Measurements from ENCODE around the gene UBAC2.

UBAC2 gene

DNA sequence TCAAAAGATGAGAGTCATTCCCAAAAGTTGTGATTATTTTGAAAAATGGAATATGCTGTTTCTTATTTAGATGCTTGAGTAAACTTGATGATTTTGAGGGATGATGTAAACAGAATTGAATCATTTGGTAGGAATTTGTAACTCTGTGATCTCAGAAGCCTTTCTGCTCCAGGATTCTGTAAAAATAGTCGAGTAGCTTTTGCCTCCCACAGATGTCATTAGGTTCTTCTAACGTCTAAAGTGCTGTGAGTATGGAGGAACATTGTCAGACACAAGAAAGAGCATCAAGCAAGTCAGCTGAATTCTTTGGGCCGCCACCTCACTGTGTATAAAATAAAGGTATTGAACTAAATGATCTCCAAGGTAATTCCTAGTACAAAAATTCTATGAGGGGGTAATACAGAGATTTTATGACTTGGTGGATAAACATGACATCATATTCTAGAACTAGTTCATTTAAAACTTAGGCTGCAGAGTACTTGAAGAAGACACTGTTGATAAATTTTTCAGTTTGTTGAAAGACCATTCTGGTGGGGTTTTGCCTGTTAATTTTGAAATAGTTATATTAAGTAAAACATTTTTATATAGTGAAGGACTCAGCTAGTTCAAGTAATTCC is 107.9 kb downstream of the UBAC2 start:
- Histone ChIP-seq H3K27me3 (replicated peaks in 2 of 5; ENCODE audit: control insufficient read depth in 4 of 5, insufficient read depth in 5 of 5, low read length in 4 of 5) (no peaks in the 10 kb centered on the region), H3K36me3 (ENCODE audit: control insufficient read depth in 4 of 4, insufficient read depth in 4 of 4, low read length in 3 of 4) (peaks cover 0 to 17% (median 3%) of the 10 kb centered on the region in 4 experiments), H3K9me3 (ENCODE audit: control extremely low read depth in 1 of 5, control insufficient read depth in 4 of 5, insufficient read depth in 2 of 5, low read depth in 1 of 5, low read length in 4 of 5) (no peaks in the 10 kb centered on the region), H3K4me1 (ENCODE audit: control extremely low read depth in 1 of 4, control insufficient read depth in 4 of 4, insufficient read depth in 4 of 4, low read length in 3 of 4) (peaks cover 5 to 69% (median 45%) of the 10 kb centered on the region in 4 experiments), H3K27ac (ENCODE audit: insufficient read depth in 1 of 2, low read depth in 1 of 2, low read length in 2 of 2, poor library complexity in 1 of 2, severe bottlenecking in 2 of 2) (peak overlapping the region in 1 of 2 experiments; percentile 83), H3K4me3 (ENCODE audit: control insufficient read depth in 1 of 7, extremely low read depth in 1 of 7, insufficient read depth in 4 of 7, low read depth in 2 of 7, low read length in 6 of 7) (no peak overlapping the region)
- 100% methylated on average over 2 of the region's 3 CpGs for WGBS (ENCODE audit: insufficient coverage)
- CTCF ChIA-PET, result interaction anchor here (0.6 to 4.3 kb wide), 11 partner anchors 8 to 132 kb away, joined by 3 to 12 read pairs (median 3); no protein-coding TSS in a partner anchor
- DNase-seq, result no peak
- POLR2A ChIA-PET, result no interaction called here

DNA sequence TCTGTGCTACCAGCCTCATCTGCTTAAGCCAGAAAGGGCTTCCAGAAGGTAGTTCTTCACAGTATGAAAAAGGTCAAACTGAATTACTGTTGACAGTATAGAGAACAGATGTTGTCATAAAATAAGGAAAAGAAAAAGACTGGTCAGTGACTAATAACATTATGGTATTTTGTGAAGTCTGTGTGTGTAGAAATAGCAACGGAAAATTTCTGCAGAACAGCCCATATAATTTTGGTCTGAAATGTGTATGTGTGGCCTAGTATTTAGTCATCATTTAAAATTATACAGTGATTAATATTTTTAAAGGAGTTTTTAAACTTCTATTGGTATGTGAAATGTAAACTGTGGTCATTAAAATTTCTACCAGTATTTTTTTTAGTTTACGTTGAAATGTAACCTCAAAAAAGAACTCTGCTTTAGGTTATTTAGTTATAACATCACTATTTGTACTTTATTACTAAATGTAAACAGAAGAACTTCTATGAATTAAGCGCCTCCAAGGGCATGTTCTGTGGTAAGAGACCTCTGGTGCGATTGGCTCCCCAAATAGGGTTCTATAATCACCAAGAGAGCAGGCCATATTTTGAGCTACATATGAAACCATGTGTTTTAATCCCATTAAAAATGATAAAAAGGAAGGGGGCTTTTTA is 109.9 kb downstream of the UBAC2 start:
- CTCF ChIA-PET, result interaction anchor here (1.0 to 1.2 kb wide), 3 partner anchors 15 to 111 kb away, joined by 3 read pairs; no protein-coding TSS in a partner anchor

DNA sequence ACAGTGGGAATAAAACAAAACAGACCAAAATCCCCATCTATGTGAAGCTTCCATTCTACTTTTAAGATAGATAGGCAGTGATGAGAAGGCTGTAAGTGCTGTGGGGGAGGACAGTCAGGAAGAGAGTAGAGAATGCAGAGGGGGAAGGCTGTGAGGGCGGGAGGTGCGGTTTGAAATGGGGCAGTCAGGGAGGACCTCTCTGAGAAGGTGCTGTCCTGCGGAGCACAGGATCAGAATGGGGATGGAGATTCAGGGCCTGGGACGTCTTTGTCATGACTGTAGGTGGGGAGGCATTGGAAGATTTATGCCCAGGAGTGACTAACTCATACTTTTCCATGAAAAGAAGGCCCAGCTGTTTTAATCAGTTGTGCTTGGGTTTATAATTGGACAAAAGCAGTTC is 110.5 kb downstream of the UBAC2 start:
- no peak overlapping the region for H3K27ac ChIP-seq (ENCODE audit: insufficient read depth in 1 of 2, low read depth in 1 of 2, low read length in 2 of 2, poor library complexity in 1 of 2, severe bottlenecking in 2 of 2)
- H3K4me1 ChIP-seq (ENCODE audit: control extremely low read depth in 1 of 4, control insufficient read depth in 4 of 4, insufficient read depth in 4 of 4, low read length in 3 of 4), result peaks cover 3 to 64% (median 41%) of the 10 kb centered on the region in 4 experiments
- no peaks in the 10 kb centered on the region for H3K27me3 ChIP-seq (replicated peaks in 2 of 5; ENCODE audit: control insufficient read depth in 4 of 5, insufficient read depth in 5 of 5, low read length in 4 of 5)
- no peaks in the 10 kb centered on the region for H3K9me3 ChIP-seq (ENCODE audit: control extremely low read depth in 1 of 5, control insufficient read depth in 4 of 5, insufficient read depth in 2 of 5, low read depth in 1 of 5, low read length in 4 of 5)
- H3K36me3 ChIP-seq (ENCODE audit: control insufficient read depth in 4 of 4, insufficient read depth in 4 of 4, low read length in 3 of 4), result peaks cover 0 to 24% (median 4%) of the 10 kb centered on the region in 4 experiments
- 82% methylated on average over 2 of the region's 4 CpGs for WGBS (ENCODE audit: insufficient coverage)
- ChIA-PET CTCF (interaction anchor here (1.0 to 1.2 kb wide), 3 partner anchors 14 to 111 kb away, joined by 3 read pairs; no protein-coding TSS in a partner anchor), POLR2A (interaction anchor here (0.6 kb wide), 1 partner anchor 9 kb away, joined by 3 read pairs; no protein-coding TSS in a partner anchor)
- no peak for DNase-seq
- H3K4me3 ChIP-seq (ENCODE audit: control insufficient read depth in 1 of 7, extremely low read depth in 1 of 7, insufficient read depth in 4 of 7, low read depth in 2 of 7, low read length in 6 of 7), result no peak overlapping the region

More for the DNA sequence above, 109.9 kb downstream of the UBAC2 start:
- DNase-seq, result no peak
- Histone ChIP-seq H3K27me3 (replicated peaks in 2 of 5; ENCODE audit: control insufficient read depth in 4 of 5, insufficient read depth in 5 of 5, low read length in 4 of 5) (no peaks in the 10 kb centered on the region), H3K36me3 (ENCODE audit: control insufficient read depth in 4 of 4, insufficient read depth in 4 of 4, low read length in 3 of 4) (peaks cover 0 to 22% (median 3%) of the 10 kb centered on the region in 4 experiments), H3K4me1 (ENCODE audit: control extremely low read depth in 1 of 4, control insufficient read depth in 4 of 4, insufficient read depth in 4 of 4, low read length in 3 of 4) (peaks cover 3 to 67% (median 42%) of the 10 kb centered on the region in 4 experiments), H3K4me3 (ENCODE audit: control insufficient read depth in 1 of 7, extremely low read depth in 1 of 7, insufficient read depth in 4 of 7, low read depth in 2 of 7, low read length in 6 of 7) (no peak overlapping the region), H3K9me3 (ENCODE audit: control extremely low read depth in 1 of 5, control insufficient read depth in 4 of 5, insufficient read depth in 2 of 5, low read depth in 1 of 5, low read length in 4 of 5) (no peaks in the 10 kb centered on the region), H3K27ac (ENCODE audit: insufficient read depth in 1 of 2, low read depth in 1 of 2, low read length in 2 of 2, poor library complexity in 1 of 2, severe bottlenecking in 2 of 2) (no peak overlapping the region)
- WGBS (ENCODE audit: insufficient coverage), result 95% methylated on average over 3 of the region's 4 CpGs
- POLR2A ChIA-PET, result no interaction called here

- WGBS (ENCODE audit: insufficient coverage), result 91% methylated on average over 7 of the region's 10 CpGs
- H3K9me3 ChIP-seq (ENCODE audit: control extremely low read depth in 1 of 5, control insufficient read depth in 4 of 5, insufficient read depth in 2 of 5, low read depth in 1 of 5, low read length in 4 of 5), result no peaks in the 10 kb centered on the region
- POLR2A ChIA-PET, result interaction anchor here (0.6 kb wide), 3 partner anchors 10 to 128 kb away, joined by 3 to 6 read pairs (median 3); no protein-coding TSS in a partner anchor
- peak overlapping the region; percentile 22 to 39 for H3K27ac ChIP-seq (ENCODE audit: insufficient read depth in 1 of 2, low read depth in 1 of 2, low read length in 2 of 2, poor library complexity in 1 of 2, severe bottlenecking in 2 of 2)
- DNase-seq, result peak in 2 of 3 donors; percentile 30 to 36
- CTCF ChIA-PET, result interaction anchor here (1.0 to 1.8 kb wide), 6 partner anchors 9 to 129 kb away, joined by 3 to 7 read pairs (median 3); no protein-coding TSS in a partner anchor
- peak overlapping the region in 1 of 7 experiments; percentile 2 for H3K4me3 ChIP-seq (ENCODE audit: control insufficient read depth in 1 of 7, extremely low read depth in 1 of 7, insufficient read depth in 4 of 7, low read depth in 2 of 7, low read length in 6 of 7)
- H3K36me3 ChIP-seq (ENCODE audit: control insufficient read depth in 4 of 4, insufficient read depth in 4 of 4, low read length in 3 of 4), result peaks cover under 1 to 29% (median 10%) of the 10 kb centered on the region in 4 experiments
- H3K4me1 ChIP-seq (ENCODE audit: control extremely low read depth in 1 of 4, control insufficient read depth in 4 of 4, insufficient read depth in 4 of 4, low read length in 3 of 4), result peaks cover 2 to 61% (median 34%) of the 10 kb centered on the region in 4 experiments
- no peaks in the 10 kb centered on the region for H3K27me3 ChIP-seq (replicated peaks in 2 of 5; ENCODE audit: control insufficient read depth in 4 of 5, insufficient read depth in 5 of 5, low read length in 4 of 5)
Observed at GRCh38 chr13:99311748-99312492, 111.3 kb downstream of the UBAC2 start.

DNA sequence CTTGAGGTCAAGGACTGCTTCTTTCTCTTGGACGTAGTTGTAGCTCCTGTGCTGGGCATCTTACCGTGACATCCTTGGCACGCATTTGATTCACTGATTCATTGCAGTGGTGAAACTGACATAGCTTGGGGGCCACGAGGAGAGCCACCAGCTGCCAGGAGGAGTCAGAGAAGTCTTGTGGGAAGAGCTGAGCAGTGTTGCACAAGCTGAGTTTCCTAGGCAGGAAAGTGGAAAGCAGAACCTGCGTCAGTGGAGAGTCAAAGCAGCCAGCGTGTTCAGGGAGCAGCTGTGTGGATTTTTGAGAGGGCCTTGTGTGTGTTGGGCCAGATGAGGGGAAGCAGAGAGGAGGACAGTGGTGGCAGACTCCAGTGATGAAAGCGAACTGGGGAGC is 111.8 kb downstream of the UBAC2 start:
- DNase-seq, result peak; percentile 73 to 89 (median 88)

GRCh38 chr13:99313501-99313900 is 112.8 kb downstream of the UBAC2 start:
- no CpG with 5 or more reads among the region's 3 CpGs for WGBS (ENCODE audit: insufficient coverage)
- H3K4me3 ChIP-seq (ENCODE audit: control insufficient read depth in 1 of 7, extremely low read depth in 1 of 7, insufficient read depth in 4 of 7, low read depth in 2 of 7, low read length in 6 of 7), result no peak overlapping the region
- no peaks in the 10 kb centered on the region for H3K9me3 ChIP-seq (ENCODE audit: control extremely low read depth in 1 of 5, control insufficient read depth in 4 of 5, insufficient read depth in 2 of 5, low read depth in 1 of 5, low read length in 4 of 5)
- POLR2A ChIA-PET, result no interaction called here
- H3K27me3 ChIP-seq (replicated peaks in 2 of 5; ENCODE audit: control insufficient read depth in 4 of 5, insufficient read depth in 5 of 5, low read length in 4 of 5), result no peaks in the 10 kb centered on the region
- peaks cover 0 to 52% (median 22%) of the 10 kb centered on the region in 4 experiments for H3K4me1 ChIP-seq (ENCODE audit: control extremely low read depth in 1 of 4, control insufficient read depth in 4 of 4, insufficient read depth in 4 of 4, low read length in 3 of 4)
- H3K36me3 ChIP-seq (ENCODE audit: control insufficient read depth in 4 of 4, insufficient read depth in 4 of 4, low read length in 3 of 4), result peaks cover 3 to 25% (median 13%) of the 10 kb centered on the region in 4 experiments
- DNase-seq, result no peak
- H3K27ac ChIP-seq (ENCODE audit: insufficient read depth in 1 of 2, low read depth in 1 of 2, low read length in 2 of 2, poor library complexity in 1 of 2, severe bottlenecking in 2 of 2), result peak overlapping the region in 1 of 2 experiments; percentile 8
- CTCF ChIA-PET, result interaction anchor here (1.8 kb wide), 1 partner anchor 44 kb away, joined by 7 read pairs; no protein-coding TSS in a partner anchor

More for the DNA sequence above, 111.8 kb downstream of the UBAC2 start:
- ChIA-PET CTCF (interaction anchor here (1.0 to 1.8 kb wide), 5 partner anchors 9 to 128 kb away, joined by 3 to 7 read pairs (median 3); no protein-coding TSS in a partner anchor), POLR2A (interaction anchor here (0.6 kb wide), 2 partner anchors 21 to 127 kb away, joined by 3 to 6 read pairs; no protein-coding TSS in a partner anchor)
- Histone ChIP-seq H3K4me3 (ENCODE audit: control insufficient read depth in 1 of 7, extremely low read depth in 1 of 7, insufficient read depth in 4 of 7, low read depth in 2 of 7, low read length in 6 of 7) (peak overlapping the region in 1 of 7 experiments; percentile 2), H3K4me1 (ENCODE audit: control extremely low read depth in 1 of 4, control insufficient read depth in 4 of 4, insufficient read depth in 4 of 4, low read length in 3 of 4) (peaks cover 1 to 59% (median 31%) of the 10 kb centered on the region in 4 experiments), H3K9me3 (ENCODE audit: control extremely low read depth in 1 of 5, control insufficient read depth in 4 of 5, insufficient read depth in 2 of 5, low read depth in 1 of 5, low read length in 4 of 5) (no peaks in the 10 kb centered on the region), H3K27ac (ENCODE audit: insufficient read depth in 1 of 2, low read depth in 1 of 2, low read length in 2 of 2, poor library complexity in 1 of 2, severe bottlenecking in 2 of 2) (peak overlapping the region; percentile 22 to 39), H3K36me3 (ENCODE audit: control insufficient read depth in 4 of 4, insufficient read depth in 4 of 4, low read length in 3 of 4) (peaks cover 3 to 29% (median 12%) of the 10 kb centered on the region in 4 experiments), H3K27me3 (replicated peaks in 2 of 5; ENCODE audit: control insufficient read depth in 4 of 5, insufficient read depth in 5 of 5, low read length in 4 of 5) (no peaks in the 10 kb centered on the region)
- whole genome bisulfite sequencing (ENCODE audit: insufficient coverage), result 34% methylated on average over 3 of the region's 7 CpGs

All from common myeloid progenitor, CD34-positive (primary cell).